Sigmoid colon (tissue), 4 donors: Measurements from ENCODE around the gene USP25.

Experiments
- EP300 ChIP-seq, 4 donors: sonication (generic); formaldehyde crosslinking; IDR thresholded peaks; one replicate each; pipeline ENCODE4 v1.6.1; 2017; ENCODE audit warnings: antibody characterized with exemption in 4 of 4
- POLR2A ChIP-seq, 2 donors: fragments of 450-650 bp; IDR thresholded peaks; one replicate each; pipeline ENCODE4 v1.6.1; 2016; ENCODE audit warnings: antibody characterized with exemption in 2 of 2, mild to moderate bottlenecking in 2 of 2, moderate library complexity in 2 of 2
- TF ChIP-seq, protein P1 (sequence below), 4 experiments: fragments of 450-650 bp in 3 of 4; fragments of 200-600 bp in 1 of 4; IDR thresholded peaks; one replicate each; pipeline ENCODE4 v1.5.1; 2016 to 2019; ENCODE audit warnings: antibody characterized with exemption in 4 of 4, mild to moderate bottlenecking in 3 of 4, moderate library complexity in 2 of 4

DNA sequence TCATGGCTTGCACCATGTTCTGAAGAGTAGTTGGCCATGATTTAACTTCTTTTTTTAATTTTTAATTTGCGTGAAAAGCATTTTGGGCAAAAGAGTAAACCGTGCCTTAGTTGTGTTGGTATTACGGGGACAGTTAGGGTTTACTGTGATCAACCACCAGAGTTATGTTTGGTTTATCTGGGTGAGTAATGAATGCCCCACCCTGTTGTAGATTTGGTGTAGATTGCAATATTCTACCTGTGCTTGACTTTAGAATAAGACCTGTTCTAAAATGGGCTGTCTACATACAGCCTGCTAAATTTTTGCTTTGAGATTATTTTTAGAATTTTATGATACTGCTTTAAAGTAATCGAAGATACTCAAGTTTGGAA, 1.4 kb downstream of the USP25 start:
- TF ChIP-seq, protein P1, sequence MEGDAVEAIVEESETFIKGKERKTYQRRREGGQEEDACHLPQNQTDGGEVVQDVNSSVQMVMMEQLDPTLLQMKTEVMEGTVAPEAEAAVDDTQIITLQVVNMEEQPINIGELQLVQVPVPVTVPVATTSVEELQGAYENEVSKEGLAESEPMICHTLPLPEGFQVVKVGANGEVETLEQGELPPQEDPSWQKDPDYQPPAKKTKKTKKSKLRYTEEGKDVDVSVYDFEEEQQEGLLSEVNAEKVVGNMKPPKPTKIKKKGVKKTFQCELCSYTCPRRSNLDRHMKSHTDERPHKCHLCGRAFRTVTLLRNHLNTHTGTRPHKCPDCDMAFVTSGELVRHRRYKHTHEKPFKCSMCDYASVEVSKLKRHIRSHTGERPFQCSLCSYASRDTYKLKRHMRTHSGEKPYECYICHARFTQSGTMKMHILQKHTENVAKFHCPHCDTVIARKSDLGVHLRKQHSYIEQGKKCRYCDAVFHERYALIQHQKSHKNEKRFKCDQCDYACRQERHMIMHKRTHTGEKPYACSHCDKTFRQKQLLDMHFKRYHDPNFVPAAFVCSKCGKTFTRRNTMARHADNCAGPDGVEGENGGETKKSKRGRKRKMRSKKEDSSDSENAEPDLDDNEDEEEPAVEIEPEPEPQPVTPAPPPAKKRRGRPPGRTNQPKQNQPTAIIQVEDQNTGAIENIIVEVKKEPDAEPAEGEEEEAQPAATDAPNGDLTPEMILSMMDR (IDR thresholded peaks at IDR 0.05), result no peak
- TF ChIP-seq EP300 (IDR thresholded peaks at IDR 0.05), result no peak
- no peak for TF ChIP-seq POLR2A (IDR thresholded peaks at IDR 0.05)
